ENCODE measurements around the gene ABLIM2.

Gene ABLIM2

GRCh38 chr4:8202108-8203051, 43.8 kb upstream of the ABLIM2 start:
- no peaks in the 10 kb centered on the region for H3K79me2 ChIP-seq (ENCODE audit: insufficient read depth, low read length)
- H3K27me3 ChIP-seq (ENCODE audit: low read length): no peaks in the 10 kb centered on the region
- H3K9ac ChIP-seq (ENCODE audit: low read length): no peak overlapping the region
- no peaks in the 10 kb centered on the region for H3K36me3 ChIP-seq (ENCODE audit: low read length)
- no peak overlapping the region for H2AFZ ChIP-seq (ENCODE audit: low read depth, low read length, severe bottlenecking)
- no peaks in the 10 kb centered on the region for H4K20me1 ChIP-seq (ENCODE audit: low read depth, low read length)
- H3K9me2 ChIP-seq (replicated peaks; ENCODE audit: insufficient read depth, low read length): no peaks in the 10 kb centered on the region
- H3K9me3 ChIP-seq (ENCODE audit: insufficient read depth, low read length): no peaks in the 10 kb centered on the region
- no peak overlapping the region for H3K27ac ChIP-seq (ENCODE audit: low read depth, low read length)
- H3K4me2 ChIP-seq (ENCODE audit: low read depth, low read length, poor library complexity, severe bottlenecking): no peak overlapping the region
- no peaks in the 10 kb centered on the region for H3F3A ChIP-seq (ENCODE audit: insufficient read depth)
- no peak overlapping the region for H3K4me3 ChIP-seq (ENCODE audit: insufficient read depth, low read length, poor library complexity, severe bottlenecking)
- TF ChIP-seq EZH2phosphoT487 (conservative IDR thresholded peaks at IDR 0.05; ENCODE audit: low read length): no peak
- TF ChIP-seq, protein P1, sequence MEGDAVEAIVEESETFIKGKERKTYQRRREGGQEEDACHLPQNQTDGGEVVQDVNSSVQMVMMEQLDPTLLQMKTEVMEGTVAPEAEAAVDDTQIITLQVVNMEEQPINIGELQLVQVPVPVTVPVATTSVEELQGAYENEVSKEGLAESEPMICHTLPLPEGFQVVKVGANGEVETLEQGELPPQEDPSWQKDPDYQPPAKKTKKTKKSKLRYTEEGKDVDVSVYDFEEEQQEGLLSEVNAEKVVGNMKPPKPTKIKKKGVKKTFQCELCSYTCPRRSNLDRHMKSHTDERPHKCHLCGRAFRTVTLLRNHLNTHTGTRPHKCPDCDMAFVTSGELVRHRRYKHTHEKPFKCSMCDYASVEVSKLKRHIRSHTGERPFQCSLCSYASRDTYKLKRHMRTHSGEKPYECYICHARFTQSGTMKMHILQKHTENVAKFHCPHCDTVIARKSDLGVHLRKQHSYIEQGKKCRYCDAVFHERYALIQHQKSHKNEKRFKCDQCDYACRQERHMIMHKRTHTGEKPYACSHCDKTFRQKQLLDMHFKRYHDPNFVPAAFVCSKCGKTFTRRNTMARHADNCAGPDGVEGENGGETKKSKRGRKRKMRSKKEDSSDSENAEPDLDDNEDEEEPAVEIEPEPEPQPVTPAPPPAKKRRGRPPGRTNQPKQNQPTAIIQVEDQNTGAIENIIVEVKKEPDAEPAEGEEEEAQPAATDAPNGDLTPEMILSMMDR (IDR thresholded peaks at IDR 0.05; ENCODE audit: insufficient read depth, low read length, poor library complexity, severe bottlenecking): no peak

DNA sequence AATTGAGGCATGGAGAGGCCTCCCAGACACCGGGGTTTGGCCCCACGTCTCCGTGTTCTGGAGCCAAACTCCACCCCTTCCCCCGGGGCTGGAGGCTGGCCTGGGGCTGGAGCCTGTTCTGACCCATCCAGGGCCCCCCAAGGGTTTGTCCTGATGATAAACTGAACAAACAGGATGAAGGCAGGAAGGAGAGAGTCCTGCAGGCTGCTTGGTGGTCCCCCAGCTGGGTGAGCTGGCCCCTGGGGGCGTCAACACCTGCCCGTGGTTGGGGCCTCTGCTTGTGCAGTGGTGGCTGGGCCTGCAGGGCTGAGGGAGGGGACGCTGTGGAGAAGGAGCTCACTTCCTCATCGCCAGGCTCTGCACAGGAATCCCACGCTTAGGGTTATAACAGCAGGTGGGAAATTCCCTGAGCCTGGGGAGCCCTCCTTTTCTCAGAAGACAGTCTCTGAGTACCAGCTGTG, 42.7 kb upstream of the ABLIM2 start:
- Histone ChIP-seq H3K36me3 (ENCODE audit: low read length) (no peaks in the 10 kb centered on the region), H3K27me3 (ENCODE audit: low read length) (no peaks in the 10 kb centered on the region), H3K4me2 (ENCODE audit: low read depth, low read length, poor library complexity, severe bottlenecking) (no peak overlapping the region), H3K79me2 (ENCODE audit: insufficient read depth, low read length) (no peaks in the 10 kb centered on the region), H4K20me1 (ENCODE audit: low read depth, low read length) (no peaks in the 10 kb centered on the region), H3K9ac (ENCODE audit: low read length) (no peak overlapping the region), H2AFZ (ENCODE audit: low read depth, low read length, severe bottlenecking) (no peak overlapping the region), H3F3A (ENCODE audit: insufficient read depth) (no peaks in the 10 kb centered on the region), H3K9me3 (ENCODE audit: insufficient read depth, low read length) (no peaks in the 10 kb centered on the region), H3K4me3 (ENCODE audit: insufficient read depth, low read length, poor library complexity, severe bottlenecking) (no peak overlapping the region), H3K9me2 (replicated peaks; ENCODE audit: insufficient read depth, low read length) (no peaks in the 10 kb centered on the region), H3K27ac (ENCODE audit: low read depth, low read length) (no peak overlapping the region)
- TF ChIP-seq, protein P1 (IDR thresholded peaks at IDR 0.05; ENCODE audit: insufficient read depth, low read length, poor library complexity, severe bottlenecking): no peak
- no peak for TF ChIP-seq EZH2phosphoT487 (conservative IDR thresholded peaks at IDR 0.05; ENCODE audit: low read length)

GRCh38 chr4:8200302-8200975, 41.8 kb upstream of the ABLIM2 start:
- H3K36me3 ChIP-seq (ENCODE audit: low read length): no peaks in the 10 kb centered on the region
- H3F3A ChIP-seq (ENCODE audit: insufficient read depth): no peaks in the 10 kb centered on the region
- no peak overlapping the region for H3K27ac ChIP-seq (ENCODE audit: low read depth, low read length)
- no peaks in the 10 kb centered on the region for H3K9me3 ChIP-seq (ENCODE audit: insufficient read depth, low read length)
- no peak overlapping the region for H3K4me2 ChIP-seq (ENCODE audit: low read depth, low read length, poor library complexity, severe bottlenecking)
- no peaks in the 10 kb centered on the region for H3K27me3 ChIP-seq (ENCODE audit: low read length)
- H2AFZ ChIP-seq (ENCODE audit: low read depth, low read length, severe bottlenecking): no peak overlapping the region
- no peaks in the 10 kb centered on the region for H3K9me2 ChIP-seq (replicated peaks; ENCODE audit: insufficient read depth, low read length)
- H3K9ac ChIP-seq (ENCODE audit: low read length): no peak overlapping the region
- no peak overlapping the region for H3K4me3 ChIP-seq (ENCODE audit: insufficient read depth, low read length, poor library complexity, severe bottlenecking)
- no peaks in the 10 kb centered on the region for H3K79me2 ChIP-seq (ENCODE audit: insufficient read depth, low read length)
- no peaks in the 10 kb centered on the region for H4K20me1 ChIP-seq (ENCODE audit: low read depth, low read length)
- TF ChIP-seq, protein P1 (IDR thresholded peaks at IDR 0.05; ENCODE audit: insufficient read depth, low read length, poor library complexity, severe bottlenecking): no peak
- TF ChIP-seq EZH2phosphoT487 (conservative IDR thresholded peaks at IDR 0.05; ENCODE audit: low read length): no peak
